GM23248 (cell line): ENCODE data around the gene COG1.

Experiments used
- EZH2 ChIP-seq: fragments of 200-600 bp; sonication (generic); IDR thresholded peaks from 2 replicates; pipeline ENCODE4 v1.6.1; 2018; ENCODE audit warnings: antibody characterized with exemption, mild to moderate bottlenecking; ENCODE audit not compliant: insufficient read depth, poor library complexity, severe bottlenecking
- EZH2phosphoT487 ChIP-seq: fragments of 200-600 bp; sonication (generic); IDR thresholded peaks from 2 replicates; pipeline ENCODE4 v1.6.1; 2018; ENCODE audit warnings: antibody characterized with exemption, moderate library complexity, mild to moderate bottlenecking, low read depth; ENCODE audit not compliant: insufficient read depth

DNA sequence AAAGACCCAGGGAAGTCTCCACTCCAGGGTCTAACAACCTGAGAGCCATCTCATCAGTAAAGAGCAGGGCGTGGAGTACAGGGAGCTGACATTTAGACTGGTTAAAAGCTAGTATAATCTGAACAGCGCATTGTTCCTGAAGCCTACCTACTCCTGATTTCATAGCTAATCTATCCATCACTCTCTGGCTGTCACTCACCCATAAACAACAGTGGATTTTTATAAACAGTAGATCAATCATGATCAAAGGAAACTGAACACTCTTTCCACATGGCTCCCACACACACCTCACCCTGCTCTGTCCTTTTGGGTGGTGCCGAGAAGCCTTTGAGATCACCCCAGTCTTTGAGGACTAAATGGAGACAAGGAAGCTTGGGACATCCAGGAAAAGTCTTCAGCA lies 13.0 kb upstream of the COG1 start:
- TF ChIP-seq EZH2 (no peak), EZH2phosphoT487 (no peak)
